IgD-negative memory B cell (primary cell): ENCODE data around the gene PLEKHG5. TPM values are rescaled to one million over a fixed set of nuclear protein-coding genes. Genes with fewer than 3 reads are reported as not detected.

Experiments used
- H3K27ac Mint-ChIP-seq, 3 donors: one replicate each; pipeline ENCODE4 v1.8.0; 2020 to 2022; ENCODE audit warnings: mild to moderate bottlenecking in 3 of 3, mixed read lengths in 3 of 3, moderate library complexity in 1 of 3
- H3K27me3 Mint-ChIP-seq: one replicate; pipeline ENCODE4 v1.8.0; 2021; ENCODE audit warnings: mixed read lengths
- H3K36me3 Mint-ChIP-seq: one replicate; pipeline ENCODE4 v1.8.0; 2020; ENCODE audit warnings: mild to moderate bottlenecking, mixed read lengths
- H3K4me1 Mint-ChIP-seq, 3 donors: one replicate each; pipeline ENCODE4 v1.8.0; 2020 to 2022; ENCODE audit warnings: mixed read lengths in 3 of 3, mild to moderate bottlenecking in 1 of 3
- H3K4me3 Mint-ChIP-seq, 4 donors: one replicate each; pipeline ENCODE4 v1.8.0; 2020 to 2022; ENCODE audit warnings: mild to moderate bottlenecking in 4 of 4, mixed read lengths in 4 of 4, moderate library complexity in 3 of 4
- H3K9me3 Mint-ChIP-seq, 3 donors: one replicate each; pipeline ENCODE4 v1.8.0; 2020 to 2021; ENCODE audit warnings: mixed read lengths in 3 of 3, mild to moderate bottlenecking in 1 of 3
- polyA plus RNA-seq: library from polyadenylated mRNA; unstranded; fragments of 300-500 nt; fragmentation: Illumina TruSeq; gene quantifications from one replicate; pipeline ENCODE4 v1.2.3, GENCODE V29; 2021

Gene PLEKHG5
- polyA plus RNA-seq, 1 donor from 2014 or later: not detected

- Mint-ChIP-seq H3K27ac (no peak overlapping the region), H3K36me3 (no peaks in the 10 kb centered on the region), H3K4me1 (no peaks in the 10 kb centered on the region), H3K27me3 (no peaks in the 10 kb centered on the region), H3K4me3 (no peak overlapping the region), H3K9me3 (no peaks in the 10 kb centered on the region)
Observed at GRCh38 chr1:6515771-6516170, 24.3 kb upstream of the PLEKHG5 start.

DNA sequence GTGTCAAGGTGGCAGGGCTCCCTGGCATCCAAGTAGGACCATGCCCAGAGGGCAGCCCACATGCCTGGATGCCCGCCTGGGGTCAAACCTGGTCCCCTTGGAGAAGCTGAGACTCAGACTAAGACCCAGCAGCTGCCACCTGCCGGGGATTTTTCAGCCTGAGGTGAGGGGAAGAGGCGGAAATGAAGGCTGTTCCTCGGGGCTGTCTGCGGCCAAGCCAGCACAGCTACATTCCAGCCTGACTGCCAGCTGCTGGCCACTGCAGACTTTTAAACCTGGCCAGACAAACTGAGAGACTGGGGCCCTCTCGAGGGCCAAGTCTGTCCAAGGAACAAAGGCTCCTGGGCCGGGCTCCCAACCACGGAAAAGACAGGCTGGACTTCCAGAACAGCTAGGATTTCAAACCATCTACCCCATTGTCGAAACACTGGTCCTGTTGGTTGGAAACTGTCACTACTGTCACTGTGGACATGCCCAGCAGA, 21.9 kb upstream of the PLEKHG5 start:
- H3K27me3 Mint-ChIP-seq: peaks cover 4% of the 10 kb centered on the region
- H3K9me3 Mint-ChIP-seq: no peaks in the 10 kb centered on the region
- peaks cover 0 to 1% (median 0%) of the 10 kb centered on the region in 3 donors for H3K4me1 Mint-ChIP-seq
- no peak overlapping the region for H3K27ac Mint-ChIP-seq
- no peak overlapping the region for H3K4me3 Mint-ChIP-seq
- no peaks in the 10 kb centered on the region for H3K36me3 Mint-ChIP-seq

DNA sequence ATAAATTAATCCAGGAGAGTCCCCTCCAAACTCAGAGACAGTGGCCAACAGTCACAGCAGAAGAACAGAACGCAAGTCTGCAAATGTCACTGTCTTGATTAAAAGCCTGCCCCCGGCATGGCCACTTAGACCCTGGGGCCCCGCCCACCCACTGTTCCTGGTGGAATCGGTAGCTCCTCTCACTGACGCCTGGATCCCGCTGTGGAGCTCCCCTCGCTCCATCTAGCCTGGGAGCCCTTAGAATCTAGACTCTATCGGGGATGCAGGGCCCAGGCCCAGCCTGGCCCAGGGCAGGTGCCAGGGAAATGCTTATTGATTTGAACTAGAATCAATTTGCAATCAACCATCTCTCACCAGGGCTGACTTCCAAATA, 21.4 kb upstream of the PLEKHG5 start:
- no peaks in the 10 kb centered on the region for H3K9me3 Mint-ChIP-seq
- no peak overlapping the region for H3K27ac Mint-ChIP-seq
- peaks cover 0 to 1% (median 0%) of the 10 kb centered on the region in 3 donors for H3K4me1 Mint-ChIP-seq
- no peaks in the 10 kb centered on the region for H3K36me3 Mint-ChIP-seq
- peaks cover 4% of the 10 kb centered on the region for H3K27me3 Mint-ChIP-seq
- H3K4me3 Mint-ChIP-seq: no peak overlapping the region

DNA sequence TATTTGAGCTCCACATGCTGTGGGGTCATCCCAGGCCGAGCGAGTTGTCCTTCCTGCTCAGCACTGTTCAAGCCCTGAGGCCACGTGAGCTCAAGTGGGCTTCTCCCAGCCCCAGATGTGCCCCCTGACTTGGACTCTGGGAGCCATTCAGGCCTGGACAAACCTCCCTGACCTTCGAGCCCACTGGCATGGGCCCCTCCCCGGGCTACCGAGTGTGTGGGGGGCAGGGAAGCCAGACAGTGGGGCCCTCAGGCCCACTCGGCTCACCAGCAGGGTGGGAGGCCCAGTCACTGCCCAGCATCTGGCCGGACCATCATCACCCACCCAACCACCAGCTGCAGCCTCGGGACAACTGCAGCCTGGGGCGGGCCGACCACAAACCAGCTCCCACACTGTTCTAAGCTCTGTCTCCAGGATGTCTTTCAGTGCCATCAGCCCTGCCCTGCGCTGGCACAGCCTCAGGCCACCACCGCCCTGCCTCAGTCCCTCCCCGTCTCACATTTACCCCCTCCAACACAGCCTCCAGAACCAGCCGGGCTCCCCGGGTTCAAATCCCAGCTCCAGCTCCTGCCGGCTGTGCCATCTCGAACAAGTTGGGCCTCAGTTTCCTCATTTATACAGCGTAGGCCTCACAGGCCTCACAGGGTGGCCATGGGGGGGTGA, 20.9 kb upstream of the PLEKHG5 start:
- Mint-ChIP-seq H3K9me3 (no peaks in the 10 kb centered on the region), H3K36me3 (no peaks in the 10 kb centered on the region), H3K4me3 (no peak overlapping the region), H3K27me3 (peaks cover 4% of the 10 kb centered on the region), H3K27ac (no peak overlapping the region), H3K4me1 (peaks cover 0 to 1% (median 0%) of the 10 kb centered on the region in 3 donors)

- peaks cover 9% of the 10 kb centered on the region for H3K27me3 Mint-ChIP-seq
- no peaks in the 10 kb centered on the region for H3K36me3 Mint-ChIP-seq
- H3K27ac Mint-ChIP-seq: no peak overlapping the region
- H3K4me1 Mint-ChIP-seq: peaks cover 0 to 1% (median 0%) of the 10 kb centered on the region in 3 donors
- no peak overlapping the region for H3K4me3 Mint-ChIP-seq
- H3K9me3 Mint-ChIP-seq: no peaks in the 10 kb centered on the region
Observed at GRCh38 chr1:6511561-6512244, 20.2 kb upstream of the PLEKHG5 start.

- H3K27me3 Mint-ChIP-seq: peaks cover 10% of the 10 kb centered on the region
- H3K4me1 Mint-ChIP-seq: peaks cover 0 to 1% (median 0%) of the 10 kb centered on the region in 3 donors
- no peak overlapping the region for H3K4me3 Mint-ChIP-seq
- no peak overlapping the region for H3K27ac Mint-ChIP-seq
- H3K36me3 Mint-ChIP-seq: no peaks in the 10 kb centered on the region
- no peaks in the 10 kb centered on the region for H3K9me3 Mint-ChIP-seq
Observed at GRCh38 chr1:6511056-6511455, 19.6 kb upstream of the PLEKHG5 start.

DNA sequence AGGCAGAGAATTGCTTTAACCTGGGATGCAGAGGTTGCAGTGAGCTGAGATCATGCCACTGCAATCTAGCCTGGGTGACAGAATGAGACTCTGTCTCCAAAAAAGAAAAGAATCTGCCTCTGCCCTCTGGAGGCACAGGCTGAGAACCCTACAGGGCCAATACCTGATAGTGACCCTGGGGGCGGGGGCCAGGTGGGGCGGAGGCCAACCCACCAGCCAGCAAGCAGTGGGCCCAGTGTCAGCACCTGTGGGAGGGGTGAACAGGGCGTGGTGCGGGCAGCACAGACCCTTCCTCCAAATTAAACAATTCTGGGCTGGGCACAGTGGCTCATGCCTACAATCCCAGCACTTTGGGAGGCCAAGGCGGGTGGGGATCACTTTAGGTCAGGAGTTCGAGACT, 19.0 kb upstream of the PLEKHG5 start:
- Mint-ChIP-seq H3K9me3 (no peaks in the 10 kb centered on the region), H3K4me1 (peaks cover 0 to 1% (median 0%) of the 10 kb centered on the region in 3 donors), H3K4me3 (no peak overlapping the region), H3K27ac (no peak overlapping the region), H3K36me3 (no peaks in the 10 kb centered on the region), H3K27me3 (peaks cover 10% of the 10 kb centered on the region)

- H3K4me3 Mint-ChIP-seq: no peak overlapping the region
- H3K9me3 Mint-ChIP-seq: no peaks in the 10 kb centered on the region
Observed at GRCh38 chr1:6509919-6510291, 18.4 kb upstream of the PLEKHG5 start.

DNA sequence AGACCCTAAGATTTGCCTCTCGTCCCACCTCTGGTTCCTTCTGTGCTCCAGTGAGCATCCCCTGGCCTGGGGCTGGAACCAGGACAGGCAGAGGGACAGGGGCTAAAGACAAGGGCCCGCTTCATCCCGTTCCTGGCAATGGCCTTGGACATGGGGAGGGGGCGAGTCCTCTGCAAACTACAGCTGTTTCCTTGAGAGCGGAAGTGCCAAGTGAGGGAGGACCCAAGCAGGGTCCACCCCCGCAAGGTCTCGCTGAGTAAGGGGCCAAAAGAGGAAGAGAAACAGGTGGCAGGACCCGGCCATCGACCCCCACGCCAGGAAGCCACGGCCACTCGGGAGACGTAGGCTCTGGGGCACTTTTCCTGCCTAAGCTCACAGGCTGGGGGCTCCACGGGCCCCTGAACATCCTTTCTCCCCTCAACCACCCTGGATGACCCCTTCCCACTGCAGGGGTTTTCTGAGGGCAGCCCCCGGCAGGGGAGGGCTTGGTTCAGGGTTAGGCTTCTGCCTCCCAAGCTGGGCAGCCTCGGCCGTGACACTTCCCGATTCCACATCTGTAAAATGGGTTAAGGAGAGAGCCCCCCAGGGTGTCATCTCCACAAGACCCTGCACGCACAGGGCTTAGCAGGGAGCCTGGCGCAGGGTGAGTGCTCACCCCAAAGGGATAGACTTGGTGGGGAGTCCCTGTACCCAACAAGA, 17.9 kb upstream of the PLEKHG5 start:
- Mint-ChIP-seq H3K9me3 (no peaks in the 10 kb centered on the region), H3K27ac (no peak overlapping the region), H3K36me3 (peaks cover 1% of the 10 kb centered on the region), H3K4me3 (no peak overlapping the region), H3K27me3 (peaks cover 12% of the 10 kb centered on the region), H3K4me1 (peaks cover 0 to 1% (median 0%) of the 10 kb centered on the region in 3 donors)

More at GRCh38 chr1:6509919-6510291, 18.4 kb upstream of the PLEKHG5 start:
- Mint-ChIP-seq H3K4me1 (peaks cover 0 to 1% (median 0%) of the 10 kb centered on the region in 3 donors), H3K27me3 (peaks cover 12% of the 10 kb centered on the region), H3K36me3 (peaks cover 1% of the 10 kb centered on the region), H3K27ac (no peak overlapping the region)

GRCh38 chr1:6508816-6509189, 17.3 kb upstream of the PLEKHG5 start:
- H3K27ac Mint-ChIP-seq: no peak overlapping the region
- peaks cover 0 to 1% (median 0%) of the 10 kb centered on the region in 3 donors for H3K4me1 Mint-ChIP-seq
- H3K4me3 Mint-ChIP-seq: no peak overlapping the region
- peaks cover 1% of the 10 kb centered on the region for H3K36me3 Mint-ChIP-seq
- H3K9me3 Mint-ChIP-seq: no peaks in the 10 kb centered on the region
- H3K27me3 Mint-ChIP-seq: peaks cover 12% of the 10 kb centered on the region

DNA sequence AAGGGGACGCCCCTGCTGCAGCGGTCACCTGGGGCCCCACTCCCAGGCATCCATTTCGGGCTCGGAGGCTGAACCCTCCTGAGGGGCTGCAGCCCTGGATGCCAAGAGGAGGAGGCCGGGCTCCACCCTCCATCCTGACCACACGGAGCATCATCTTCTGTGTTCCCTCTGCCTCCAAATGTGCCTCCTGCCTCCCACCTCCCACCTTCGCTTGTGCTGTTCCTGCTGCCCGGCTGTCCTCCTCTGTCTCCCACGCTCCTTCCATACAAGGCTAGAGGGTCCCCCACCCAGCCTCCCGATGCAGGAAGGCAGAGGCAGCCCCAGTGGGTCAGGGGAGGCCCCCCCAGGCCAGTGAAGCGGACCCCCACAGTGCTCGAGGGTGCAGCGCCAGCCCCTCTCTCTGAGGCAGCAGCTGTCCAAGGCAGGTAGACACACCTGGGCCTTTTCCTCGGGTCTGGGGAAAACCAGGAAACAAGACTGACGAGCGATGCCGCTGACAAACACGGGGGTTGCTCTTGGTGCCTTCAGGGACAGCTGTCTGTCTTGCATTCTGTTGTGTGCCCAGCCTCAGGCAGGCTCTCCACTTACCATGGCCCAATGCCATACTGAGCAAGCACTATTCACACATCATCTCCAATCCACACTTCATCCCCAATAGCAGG, 16.8 kb upstream of the PLEKHG5 start:
- Mint-ChIP-seq H3K9me3 (no peaks in the 10 kb centered on the region), H3K27ac (no peak overlapping the region), H3K4me3 (no peak overlapping the region), H3K27me3 (peaks cover 12% of the 10 kb centered on the region), H3K36me3 (peaks cover 1% of the 10 kb centered on the region), H3K4me1 (peaks cover 0 to 1% (median 0%) of the 10 kb centered on the region in 3 donors)

- H3K4me3 Mint-ChIP-seq: no peak overlapping the region
- peaks cover 12% of the 10 kb centered on the region for H3K27me3 Mint-ChIP-seq
- H3K4me1 Mint-ChIP-seq: peaks cover 0 to 1% (median 0%) of the 10 kb centered on the region in 3 donors
- peaks cover 1% of the 10 kb centered on the region for H3K36me3 Mint-ChIP-seq
- no peak overlapping the region for H3K27ac Mint-ChIP-seq
- H3K9me3 Mint-ChIP-seq: no peaks in the 10 kb centered on the region
Observed at GRCh38 chr1:6507461-6507911, 16.0 kb upstream of the PLEKHG5 start.

- no peaks in the 10 kb centered on the region for H3K9me3 Mint-ChIP-seq
- peaks cover 1% of the 10 kb centered on the region for H3K36me3 Mint-ChIP-seq
- no peak overlapping the region for H3K4me3 Mint-ChIP-seq
- peaks cover 12% of the 10 kb centered on the region for H3K27me3 Mint-ChIP-seq
- H3K27ac Mint-ChIP-seq: no peak overlapping the region
- H3K4me1 Mint-ChIP-seq: peaks cover 0 to 1% (median 0%) of the 10 kb centered on the region in 3 donors
Observed at GRCh38 chr1:6507037-6507428, 15.6 kb upstream of the PLEKHG5 start.

- peaks cover 1% of the 10 kb centered on the region for H3K36me3 Mint-ChIP-seq
- peaks cover 12% of the 10 kb centered on the region for H3K27me3 Mint-ChIP-seq
- H3K4me1 Mint-ChIP-seq: peaks cover 0 to 1% (median 0%) of the 10 kb centered on the region in 3 donors
- no peaks in the 10 kb centered on the region for H3K9me3 Mint-ChIP-seq
- H3K27ac Mint-ChIP-seq: no peak overlapping the region
- H3K4me3 Mint-ChIP-seq: no peak overlapping the region
Observed at GRCh38 chr1:6506210-6507036, 15.0 kb upstream of the PLEKHG5 start.
